Activated naive CD8-positive, alpha-beta T cell treated with anti-CD3 and anti-CD28 coated beads, Interleukin-2, amount 50 U/mL, for 16 hours (primary cell): ENCODE results near the gene GDF7.

ENCODE experiments used
- DNase-seq: peaks from one replicate; pipeline ENCODE4 v3.0.0-alpha.2; 2020; ENCODE audit warnings: low read depth, low spot score

Gene GDF7

GRCh38 chr2:20645301-20645701 is 21.6 kb upstream of the GDF7 start:
- no peak for DNase-seq

GRCh38 chr2:20645761-20646160 is 21.2 kb upstream of the GDF7 start:
- DNase-seq, result no peak

- DNase-seq, result no peak
Measured at GRCh38 chr2:20646446-20646845, 20.5 kb upstream of the GDF7 start.

GRCh38 chr2:20647211-20647610 is 19.7 kb upstream of the GDF7 start:
- DNase-seq, result no peak

GRCh38 chr2:20647738-20648137 is 19.2 kb upstream of the GDF7 start:
- DNase-seq, result no peak

GRCh38 chr2:20648206-20648605 is 18.7 kb upstream of the GDF7 start:
- no peak for DNase-seq

- no peak for DNase-seq
Measured at GRCh38 chr2:20648831-20649230, 18.1 kb upstream of the GDF7 start.

GRCh38 chr2:20649576-20649975 is 17.4 kb upstream of the GDF7 start:
- DNase-seq, result no peak

- no peak for DNase-seq
Measured at GRCh38 chr2:20649976-20650375, 17.0 kb upstream of the GDF7 start.

GRCh38 chr2:20650393-20650876 is 16.5 kb upstream of the GDF7 start:
- no peak for DNase-seq

- peak; percentile 67 for DNase-seq
Measured at GRCh38 chr2:20650877-20651730, 15.8 kb upstream of the GDF7 start, which contains the start of gene HS1BP3. Gene HS1BP3, minus strand, starts transcription at chr2:20651098. Its CDS starts 35 bp downstream, at chr2:20651063.

- no peak for DNase-seq
Measured at GRCh38 chr2:20651731-20652099, 15.2 kb upstream of the GDF7 start.

- DNase-seq, result no peak
Measured at GRCh38 chr2:20652141-20652540, 14.8 kb upstream of the GDF7 start.

- no peak for DNase-seq
Measured at GRCh38 chr2:20652673-20653575, 14.0 kb upstream of the GDF7 start.

- no peak for DNase-seq
Measured at GRCh38 chr2:20653695-20654534, 13.0 kb upstream of the GDF7 start.

GRCh38 chr2:20654535-20654813 is 12.5 kb upstream of the GDF7 start:
- no peak for DNase-seq

GRCh38 chr2:20656561-20656960 is 10.4 kb upstream of the GDF7 start:
- DNase-seq, result no peak

- DNase-seq, result no peak
Measured at GRCh38 chr2:20657522-20658235, 9.3 kb upstream of the GDF7 start.

- no peak for DNase-seq
Measured at GRCh38 chr2:20660506-20661420, 6.2 kb upstream of the GDF7 start.
